SU-DHL-6 (cell line): ENCODE measurements around the gene MPZL3.

ENCODE experiments used
- H2AFZ ChIP-seq: fragments of 200-600 bp; sonication (generic); 2 replicates; pipeline ENCODE4 v1.6.1; 2014; ENCODE audit warnings: low read depth, mild to moderate bottlenecking, moderate library complexity, mixed read lengths, antibody characterized with exemption, low read length; ENCODE audit not compliant: severe bottlenecking
- H3F3A ChIP-seq: fragments of 200-600 bp; shearing (Covaris generic); 2 replicates; pipeline ENCODE4 v1.6.0; 2016; ENCODE audit warnings: antibody characterized with exemption, mild to moderate bottlenecking; ENCODE audit not compliant: insufficient read depth
- H3K27ac ChIP-seq: fragments of 200-600 bp; sonication (generic); 2 replicates; pipeline ENCODE4 v1.5.1; 2016; ENCODE audit warnings: low read depth, mild to moderate bottlenecking, low read length, moderate library complexity, mixed read lengths
- H3K27me3 ChIP-seq: fragments of 200-600 bp; sonication (generic), shearing (Covaris generic); 2 replicates; pipeline ENCODE4 v1.6.0; 2014; ENCODE audit warnings: mild to moderate bottlenecking, low read length
- H3K36me3 ChIP-seq: fragments of 200-600 bp; sonication (generic); 2 replicates; pipeline ENCODE4 v1.6.1; 2014; ENCODE audit warnings: mild to moderate bottlenecking, low read length, mixed read lengths
- H3K4me2 ChIP-seq: fragments of 300-600, 200-600 bp; shearing (Covaris generic), sonication (generic); 2 replicates; pipeline ENCODE4 v1.6.0; 2014; ENCODE audit warnings: low read length, low read depth, mild to moderate bottlenecking; ENCODE audit not compliant: poor library complexity, severe bottlenecking
- H3K4me3 ChIP-seq: fragments of 200-600 bp; sonication (generic); 2 replicates; pipeline ENCODE4 v1.5.1; 2014; ENCODE audit warnings: antibody characterized with exemption, low read length, mild to moderate bottlenecking, mixed read lengths; ENCODE audit not compliant: insufficient read depth, poor library complexity, severe bottlenecking
- H3K79me2 ChIP-seq: fragments of 200-600 bp; sonication (generic); 2 replicates; pipeline ENCODE4 v1.6.1; 2014; ENCODE audit warnings: mild to moderate bottlenecking, low read length, moderate library complexity; ENCODE audit not compliant: insufficient read depth
- H3K9ac ChIP-seq: fragments of 200-600 bp; sonication (generic); 2 replicates; pipeline ENCODE4 v1.7.0; 2014; ENCODE audit warnings: mild to moderate bottlenecking, low read length
- H3K9me2 ChIP-seq: fragments of 200-600 bp; sonication (generic); replicated peaks from 2 replicates; pipeline ENCODE4 v1.6.1; 2014; ENCODE audit warnings: low read length; ENCODE audit not compliant: insufficient read depth
- H3K9me3 ChIP-seq: fragments of 200-600 bp; sonication (generic); 2 replicates; pipeline ENCODE4 v1.6.1; 2014; ENCODE audit warnings: low read length, mixed read lengths; ENCODE audit not compliant: insufficient read depth
- H4K20me1 ChIP-seq: fragments of 200-600 bp; sonication (generic); 2 replicates; pipeline ENCODE4 v1.6.1; 2014; ENCODE audit warnings: low read depth, mild to moderate bottlenecking, antibody characterized with exemption, low read length, moderate library complexity, mixed read lengths
- CTCF ChIP-seq: fragments of 200-600 bp; sonication (generic); IDR thresholded peaks from one replicate; pipeline ENCODE4 v1.5.1; 2017; ENCODE audit warnings: antibody characterized with exemption, mild to moderate bottlenecking, low read length, moderate library complexity; ENCODE audit not compliant: insufficient read depth, poor library complexity, severe bottlenecking
- EZH2phosphoT487 ChIP-seq: fragments of 200-600 bp; sonication (generic), shearing (Covaris generic); conservative IDR thresholded peaks from 2 replicates; pipeline ENCODE4 v1.6.1; 2018; ENCODE audit warnings: mild to moderate bottlenecking, antibody characterized with exemption, low read length, moderate library complexity, mixed read lengths

The MPZL3 gene

GRCh38 chr11:118219732-118220131 is 32.4 kb downstream of the MPZL3 start:
- Histone ChIP-seq H2AFZ (no peak overlapping the region), H3K9ac (no peak overlapping the region), H3K27me3 (no peaks in the 10 kb centered on the region), H3K27ac (no peak overlapping the region), H3K4me3 (no peak overlapping the region), H3K9me3 (no peaks in the 10 kb centered on the region), H3K79me2 (no peaks in the 10 kb centered on the region), H3K36me3 (no peaks in the 10 kb centered on the region), H4K20me1 (no peaks in the 10 kb centered on the region), H3K4me2 (no peak overlapping the region), H3F3A (peaks cover 3% of the 10 kb centered on the region), H3K9me2 (no peaks in the 10 kb centered on the region)
- TF ChIP-seq CTCF = no peak
- TF ChIP-seq EZH2phosphoT487 = no peak

GRCh38 chr11:118219244-118219643 is 32.9 kb downstream of the MPZL3 start:
- H3K9ac ChIP-seq = no peak overlapping the region
- no peak for TF ChIP-seq CTCF
- TF ChIP-seq EZH2phosphoT487 = no peak
- no peaks in the 10 kb centered on the region for H3K9me2 ChIP-seq
- no peaks in the 10 kb centered on the region for H3K79me2 ChIP-seq
- H3F3A ChIP-seq = no peaks in the 10 kb centered on the region
- H3K4me3 ChIP-seq = no peak overlapping the region
- no peaks in the 10 kb centered on the region for H3K9me3 ChIP-seq
- H4K20me1 ChIP-seq = no peaks in the 10 kb centered on the region
- H2AFZ ChIP-seq = no peak overlapping the region
- no peaks in the 10 kb centered on the region for H3K27me3 ChIP-seq
- no peaks in the 10 kb centered on the region for H3K36me3 ChIP-seq
- no peak overlapping the region for H3K4me2 ChIP-seq
- H3K27ac ChIP-seq = no peak overlapping the region

GRCh38 chr11:118217575-118217974 is 34.6 kb downstream of the MPZL3 start:
- no peaks in the 10 kb centered on the region for H3K27me3 ChIP-seq
- H3K4me2 ChIP-seq = no peak overlapping the region
- no peak overlapping the region for H3K9ac ChIP-seq
- H2AFZ ChIP-seq = no peak overlapping the region
- no peaks in the 10 kb centered on the region for H3K36me3 ChIP-seq
- TF ChIP-seq CTCF (no peak), EZH2phosphoT487 (no peak)
- no peaks in the 10 kb centered on the region for H3F3A ChIP-seq
- H3K4me3 ChIP-seq = no peak overlapping the region
- no peaks in the 10 kb centered on the region for H3K9me3 ChIP-seq
- no peak overlapping the region for H3K27ac ChIP-seq
- H4K20me1 ChIP-seq = no peaks in the 10 kb centered on the region
- no peaks in the 10 kb centered on the region for H3K9me2 ChIP-seq
- no peaks in the 10 kb centered on the region for H3K79me2 ChIP-seq
